ENCODE measurements around the gene PLCH1.

DNA sequence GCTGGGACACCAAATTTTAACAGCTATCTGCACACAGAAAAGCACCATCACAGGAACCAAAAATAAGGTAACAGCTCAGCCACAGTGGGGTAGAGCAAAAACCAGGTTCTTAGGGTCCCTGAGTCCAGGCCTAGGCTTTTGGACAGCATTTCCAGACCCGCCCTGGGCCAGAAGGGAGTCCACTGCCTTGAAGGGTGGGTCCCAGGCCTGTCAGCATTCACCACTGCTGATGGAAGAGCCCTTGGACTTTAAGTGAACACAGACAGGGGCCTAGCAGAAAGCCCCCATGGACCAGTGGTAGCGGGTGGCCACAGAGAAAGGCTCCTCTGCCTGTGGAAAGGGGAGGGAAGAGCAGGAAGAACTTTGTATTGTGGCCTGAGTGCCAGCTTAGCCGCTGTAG is 56.4 kb downstream of the PLCH1 start:
- TF ChIP-seq RFX5 (IDR thresholded peaks at IDR 0.05; ENCODE audit: borderline replicate concordance, low read depth, low read length) = no peak
- no peak for TF ChIP-seq POLR2A (IDR thresholded peaks at IDR 0.05; ENCODE audit: control extremely low read depth in 1 of 2, low read depth in 2 of 2, low read length in 2 of 2)
- TF ChIP-seq KDM5A (IDR thresholded peaks at IDR 0.05; ENCODE audit: low read length) = no peak
- TF ChIP-seq POLR2AphosphoS5 (IDR thresholded peaks at IDR 0.05; ENCODE audit: low read depth, low read length) = no peak
- TF ChIP-seq, protein P1, sequence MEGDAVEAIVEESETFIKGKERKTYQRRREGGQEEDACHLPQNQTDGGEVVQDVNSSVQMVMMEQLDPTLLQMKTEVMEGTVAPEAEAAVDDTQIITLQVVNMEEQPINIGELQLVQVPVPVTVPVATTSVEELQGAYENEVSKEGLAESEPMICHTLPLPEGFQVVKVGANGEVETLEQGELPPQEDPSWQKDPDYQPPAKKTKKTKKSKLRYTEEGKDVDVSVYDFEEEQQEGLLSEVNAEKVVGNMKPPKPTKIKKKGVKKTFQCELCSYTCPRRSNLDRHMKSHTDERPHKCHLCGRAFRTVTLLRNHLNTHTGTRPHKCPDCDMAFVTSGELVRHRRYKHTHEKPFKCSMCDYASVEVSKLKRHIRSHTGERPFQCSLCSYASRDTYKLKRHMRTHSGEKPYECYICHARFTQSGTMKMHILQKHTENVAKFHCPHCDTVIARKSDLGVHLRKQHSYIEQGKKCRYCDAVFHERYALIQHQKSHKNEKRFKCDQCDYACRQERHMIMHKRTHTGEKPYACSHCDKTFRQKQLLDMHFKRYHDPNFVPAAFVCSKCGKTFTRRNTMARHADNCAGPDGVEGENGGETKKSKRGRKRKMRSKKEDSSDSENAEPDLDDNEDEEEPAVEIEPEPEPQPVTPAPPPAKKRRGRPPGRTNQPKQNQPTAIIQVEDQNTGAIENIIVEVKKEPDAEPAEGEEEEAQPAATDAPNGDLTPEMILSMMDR (IDR thresholded peaks at IDR 0.05; ENCODE audit: control extremely low read depth in 1 of 3, insufficient read depth in 1 of 3, low read depth in 1 of 3, low read length in 3 of 3) = no peak
- no peak for TF ChIP-seq CBX8 (IDR thresholded peaks at IDR 0.05; ENCODE audit: borderline replicate concordance, low read depth, low read length)
- no peak for TF ChIP-seq SP4 (IDR thresholded peaks at IDR 0.05; ENCODE audit: low read length)
- TF ChIP-seq, protein P2, sequence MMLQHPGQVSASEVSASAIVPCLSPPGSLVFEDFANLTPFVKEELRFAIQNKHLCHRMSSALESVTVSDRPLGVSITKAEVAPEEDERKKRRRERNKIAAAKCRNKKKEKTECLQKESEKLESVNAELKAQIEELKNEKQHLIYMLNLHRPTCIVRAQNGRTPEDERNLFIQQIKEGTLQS (IDR thresholded peaks at IDR 0.05; ENCODE audit: insufficient read depth, low read depth, low read length) = no peak
- TF ChIP-seq KDM1A (IDR thresholded peaks at IDR 0.05; ENCODE audit: borderline replicate concordance, low read length) = no peak
- no peak for TF ChIP-seq JUN (IDR thresholded peaks at IDR 0.05; ENCODE audit: low read depth, low read length)
- TF ChIP-seq, protein P3, sequence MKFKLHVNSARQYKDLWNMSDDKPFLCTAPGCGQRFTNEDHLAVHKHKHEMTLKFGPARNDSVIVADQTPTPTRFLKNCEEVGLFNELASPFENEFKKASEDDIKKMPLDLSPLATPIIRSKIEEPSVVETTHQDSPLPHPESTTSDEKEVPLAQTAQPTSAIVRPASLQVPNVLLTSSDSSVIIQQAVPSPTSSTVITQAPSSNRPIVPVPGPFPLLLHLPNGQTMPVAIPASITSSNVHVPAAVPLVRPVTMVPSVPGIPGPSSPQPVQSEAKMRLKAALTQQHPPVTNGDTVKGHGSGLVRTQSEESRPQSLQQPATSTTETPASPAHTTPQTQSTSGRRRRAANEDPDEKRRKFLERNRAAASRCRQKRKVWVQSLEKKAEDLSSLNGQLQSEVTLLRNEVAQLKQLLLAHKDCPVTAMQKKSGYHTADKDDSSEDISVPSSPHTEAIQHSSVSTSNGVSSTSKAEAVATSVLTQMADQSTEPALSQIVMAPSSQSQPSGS (IDR thresholded peaks at IDR 0.05; ENCODE audit: low read length) = no peak

Data from H1 (cell line).